Common myeloid progenitor, CD34-positive (primary cell): ENCODE measurements around the gene HSPB3. TPM values are rescaled to one million over a fixed set of nuclear protein-coding genes. Genes with fewer than 3 reads are reported as not detected.
A peak's percentile ranks its signal among the peaks of the same experiment; 100 is the strongest.
"Not testable (repeated sequence)": the region's sequence is repeated elsewhere in the genome, so short reads cannot be mapped to it uniquely, and the experiment has no call there.

Source experiments
- CTCF ChIA-PET: fragments of 350-600 bp; sonication (Branson Sonifier 250); formaldehyde crosslinking; loops from one replicate; lab custom pipeline; 2021; ENCODE audit warnings: antibody characterized with exemption; lab: Charles Lee
- POLR2A ChIA-PET: fragments of 350-600 bp; sonication (Branson Sonifier 250); formaldehyde crosslinking; loops from one replicate; lab custom pipeline; 2021; ENCODE audit warnings: antibody characterized with exemption; lab: Charles Lee
- DNase-seq, 3 donors: peaks; one replicate each; pipeline versions ENCODE4 v3.0.0 to v3.0.0-alpha.2; 2013
- H3K27ac ChIP-seq, 2 experiments: 1 replicate in 1 of 2; 2 replicates in 1 of 2; pipeline ENCODE4 v1.7.0; 2013; ENCODE audit warnings: inconsistent platforms in 2 of 2, low read length in 2 of 2, mild to moderate bottlenecking in 2 of 2, low read depth in 1 of 2, moderate library complexity in 1 of 2; ENCODE audit not compliant: severe bottlenecking in 2 of 2, insufficient read depth in 1 of 2, poor library complexity in 1 of 2
- H3K27me3 ChIP-seq, 5 experiments: replicated peaks in 2 of 5; 1 replicate in 3 of 5; 2 replicates in 2 of 5; pipeline versions ENCODE4 v1.6.1 to v1.7.0; 2013; ENCODE audit warnings: low read length in 4 of 5, mild to moderate bottlenecking in 2 of 5, moderate library complexity in 2 of 5, inconsistent platforms in 1 of 5; ENCODE audit not compliant: insufficient read depth in 5 of 5, control insufficient read depth in 4 of 5
- H3K36me3 ChIP-seq, 4 experiments: 1 replicate in 2 of 4; 2 replicates in 2 of 4; pipeline versions ENCODE4 v1.6.1 to v1.7.0; 2013; ENCODE audit warnings: low read length in 3 of 4, control low read depth in 1 of 4, mild to moderate bottlenecking in 1 of 4; ENCODE audit not compliant: control insufficient read depth in 4 of 4, insufficient read depth in 4 of 4
- H3K4me1 ChIP-seq, 4 experiments: 1 replicate in 3 of 4; 2 replicates in 1 of 4; pipeline versions ENCODE4 v1.6.1 to v1.7.1; 2013; ENCODE audit warnings: low read length in 3 of 4, mild to moderate bottlenecking in 3 of 4, control low read depth in 1 of 4, inconsistent platforms in 1 of 4, moderate library complexity in 1 of 4; ENCODE audit not compliant: control insufficient read depth in 4 of 4, insufficient read depth in 4 of 4; ENCODE audit errors: control extremely low read depth in 1 of 4
- H3K4me3 ChIP-seq, 7 experiments: 1 replicate in 4 of 7; 2 replicates in 3 of 7; pipeline versions ENCODE4 v1.5.1 to v1.7.0; 2013; ENCODE audit warnings: mild to moderate bottlenecking in 7 of 7, low read length in 6 of 7, moderate library complexity in 6 of 7, inconsistent platforms in 2 of 7, low read depth in 2 of 7, control low read depth in 1 of 7; ENCODE audit not compliant: insufficient read depth in 4 of 7, control insufficient read depth in 1 of 7; ENCODE audit errors: extremely low read depth in 1 of 7
- H3K9me3 ChIP-seq, 5 experiments: 1 replicate in 4 of 5; 2 replicates in 1 of 5; pipeline versions ENCODE4 v1.6.1 to v1.7.1; 2013; ENCODE audit warnings: low read length in 4 of 5, mild to moderate bottlenecking in 2 of 5, inconsistent platforms in 1 of 5, low read depth in 1 of 5, moderate library complexity in 1 of 5; ENCODE audit not compliant: control insufficient read depth in 4 of 5, insufficient read depth in 2 of 5; ENCODE audit errors: control extremely low read depth in 1 of 5
- whole genome bisulfite sequencing: methylation state at CpG from one replicate; pipeline ENCODE4 v1.1.5; 2013; ENCODE audit not compliant: insufficient coverage; 5-methylcytosine and 5-hydroxymethylcytosine counted together
- polyA plus RNA-seq: library from polyadenylated mRNA; unstranded; fragments of 120-200 nt; gene quantifications from one replicate; pipeline ENCODE4 v1.2.1, GENCODE V29; 2013

The HSPB3 gene
- not detected for polyA plus RNA-seq

GRCh38 chr5:54455413-54456157 is at the start of gene HSPB3:
Gene HSPB3 (plus strand): TSS chr5:54455699. CDS start chr5:54455790, 91 bp downstream.
- Histone ChIP-seq H3K27me3 (no peaks in the 10 kb centered on the region), H3K4me1 (no peaks in the 10 kb centered on the region), H3K36me3 (no peaks in the 10 kb centered on the region), H3K27ac (no peak within 1 kb of the TSS), H3K4me3 (no peak within 1 kb of the TSS), H3K9me3 (peaks cover 0 to 5% (median 0%) of the 10 kb centered on the region in 5 experiments)
- ChIA-PET POLR2A (no interaction called here), CTCF (interaction anchor here (3.3 kb wide), 1 partner anchor 10 kb away, joined by 13 read pairs; no protein-coding TSS in a partner anchor)
- DNase-seq = no peak
- 98% methylated on average over 14 of the region's 18 CpGs for WGBS

GRCh38 chr5:54411176-54411575 is 44.3 kb upstream of the HSPB3 start:
- Histone ChIP-seq H3K4me1 (no peaks in the 10 kb centered on the region), H3K9me3 (no peaks in the 10 kb centered on the region), H3K4me3 (no peak overlapping the region), H3K27me3 (no peaks in the 10 kb centered on the region), H3K36me3 (no peaks in the 10 kb centered on the region), H3K27ac (no peak overlapping the region)
- CTCF ChIA-PET = interaction anchor here (1.0 to 2.7 kb wide), 7 partner anchors 9 to 168 kb away, joined by 3 to 12 read pairs (median 4); partner anchors contain the start of gene ARL15
- 86% methylated on average over 1 of the region's 2 CpGs for WGBS
- POLR2A ChIA-PET = no interaction called here
- no peak for DNase-seq

DNA sequence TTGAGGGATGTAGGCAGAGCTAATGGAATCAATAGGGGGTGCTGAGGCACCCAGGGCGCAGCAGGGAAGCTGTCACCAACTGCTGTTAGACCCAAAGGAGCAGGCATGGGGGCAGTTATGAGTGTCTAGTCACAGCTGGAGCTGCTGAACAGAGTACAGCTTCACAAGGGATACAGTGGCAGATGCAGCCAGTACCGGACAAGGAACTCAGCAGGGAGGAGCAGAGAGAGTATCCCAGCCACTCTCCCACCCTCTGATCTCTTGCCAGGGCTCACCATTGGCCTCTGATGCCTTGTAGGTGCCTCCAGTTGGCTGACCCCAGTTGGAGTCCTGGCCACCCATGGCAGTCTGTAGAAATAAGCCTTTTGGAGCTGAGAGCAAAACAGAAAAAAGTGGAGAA is 42.6 kb upstream of the HSPB3 start:
- no peaks in the 10 kb centered on the region for H3K36me3 ChIP-seq
- CTCF ChIA-PET = interaction anchor here (1.5 to 2.7 kb wide), 3 partner anchors 9 to 166 kb away, joined by 3 to 9 read pairs (median 3); no protein-coding TSS in a partner anchor
- DNase-seq = no peak
- H3K4me1 ChIP-seq = no peaks in the 10 kb centered on the region
- no peaks in the 10 kb centered on the region for H3K9me3 ChIP-seq
- POLR2A ChIA-PET = interaction anchor here (0.6 kb wide), 1 partner anchor 381 kb away, joined by 4 read pairs; no protein-coding TSS in a partner anchor
- WGBS = 100% methylated on average over 2 of the region's 2 CpGs
- H3K27ac ChIP-seq = no peak overlapping the region
- H3K4me3 ChIP-seq = no peak overlapping the region
- no peaks in the 10 kb centered on the region for H3K27me3 ChIP-seq

- CTCF ChIA-PET = interaction anchor here (0.6 kb wide), 1 partner anchor 157 kb away, joined by 4 read pairs; no protein-coding TSS in a partner anchor
These were observed 40.4 kb upstream of the HSPB3 start for GRCh38 chr5:54415147-54415546.

GRCh38 chr5:54415896-54416601 is 39.5 kb upstream of the HSPB3 start:
- Histone ChIP-seq H3K4me3 (no peak overlapping the region), H3K27me3 (no peaks in the 10 kb centered on the region), H3K9me3 (no peaks in the 10 kb centered on the region), H3K36me3 (no peaks in the 10 kb centered on the region), H3K27ac (no peak overlapping the region), H3K4me1 (no peaks in the 10 kb centered on the region)
- ChIA-PET CTCF (interaction anchor here (1.9 kb wide), 1 partner anchor 12 kb away, joined by 5 read pairs; no protein-coding TSS in a partner anchor), POLR2A (no interaction called here)
- peak in 2 of 3 donors; percentile 21 to 28 for DNase-seq

More at GRCh38 chr5:54415147-54415546, 40.4 kb upstream of the HSPB3 start:
- H3K36me3 ChIP-seq = no peaks in the 10 kb centered on the region
- H3K9me3 ChIP-seq = no peaks in the 10 kb centered on the region
- H3K4me1 ChIP-seq = no peaks in the 10 kb centered on the region
- WGBS = no CpG with 5 or more reads among the region's 3 CpGs
- POLR2A ChIA-PET = no interaction called here
- H3K27me3 ChIP-seq = no peaks in the 10 kb centered on the region
- no peak overlapping the region for H3K27ac ChIP-seq
- no peak overlapping the region for H3K4me3 ChIP-seq
- no peak for DNase-seq

- DNase-seq = peak; percentile 48 to 75 (median 69)
- ChIA-PET CTCF (interaction anchor here (0.8 to 1.7 kb wide), 14 partner anchors 15 to 190 kb away, joined by 3 to 31 read pairs (median 3); no protein-coding TSS in a partner anchor), POLR2A (interaction anchor here (1.0 kb wide), 1 partner anchor 108 kb away, joined by 4 read pairs; no protein-coding TSS in a partner anchor)
- H3K27ac ChIP-seq, H3K36me3 ChIP-seq, H3K4me1 ChIP-seq, H3K27me3 ChIP-seq, H3K4me3 ChIP-seq, H3K9me3 ChIP-seq: not testable (repeated sequence)
- WGBS = 40% methylated on average over 1 of the region's 10 CpGs
These were observed 35.7 kb upstream of the HSPB3 start for GRCh38 chr5:54419573-54420423.
